Stimulated activated CD4-positive, alpha-beta T cell treated with anti-CD3 and anti-CD28 coated beads, Interleukin-12 subunit alpha, Interleukin-12 subunit beta, amount 100 ng/mL, for 24 hours (primary cell): ENCODE data around the gene NOS1AP.
"Not testable (repeated sequence)": the region's sequence is repeated elsewhere in the genome, so short reads cannot be mapped to it uniquely, and the experiment has no call there.

Experiments
- DNase-seq, 2 experiments: peaks; one replicate each; pipeline ENCODE4 v3.0.0-alpha.2; 2020; ENCODE audit warnings: low read depth in 2 of 2

NOS1AP gene

GRCh38 chr1:162192763-162193162 lies 123.3 kb downstream of the NOS1AP start:
- DNase-seq, result no peak

GRCh38 chr1:162193221-162193620 lies 123.7 kb downstream of the NOS1AP start:
- DNase-seq, result no peak

GRCh38 chr1:162193815-162194214 lies 124.3 kb downstream of the NOS1AP start:
- no peak for DNase-seq

- no peak for DNase-seq
Observed at GRCh38 chr1:162195567-162195966, 126.1 kb downstream of the NOS1AP start.

GRCh38 chr1:162196387-162196786 lies 126.9 kb downstream of the NOS1AP start:
- no peak for DNase-seq

- DNase-seq, result no peak
Observed at GRCh38 chr1:162197041-162197531, 127.6 kb downstream of the NOS1AP start.

GRCh38 chr1:162197615-162198421 lies 128.3 kb downstream of the NOS1AP start:
- DNase-seq, result no peak

GRCh38 chr1:162200096-162200847 lies 130.8 kb downstream of the NOS1AP start:
- no peak for DNase-seq

- not testable (repeated sequence) for DNase-seq
Observed at GRCh38 chr1:162201062-162201461, 131.6 kb downstream of the NOS1AP start.

- no peak for DNase-seq
Observed at GRCh38 chr1:162204129-162204822, 134.8 kb downstream of the NOS1AP start.

- no peak for DNase-seq
Observed at GRCh38 chr1:162204823-162205155, 135.3 kb downstream of the NOS1AP start.

GRCh38 chr1:162206300-162206699 lies 136.8 kb downstream of the NOS1AP start:
- no peak for DNase-seq

GRCh38 chr1:162206749-162207635 lies 137.5 kb downstream of the NOS1AP start:
- no peak for DNase-seq

GRCh38 chr1:162207862-162208261 lies 138.4 kb downstream of the NOS1AP start:
- DNase-seq, result no peak

- no peak for DNase-seq
Observed at GRCh38 chr1:162210196-162210595, 140.7 kb downstream of the NOS1AP start.

GRCh38 chr1:162212713-162213112 lies 143.2 kb downstream of the NOS1AP start:
- DNase-seq, result no peak

GRCh38 chr1:162213281-162213912 lies 143.9 kb downstream of the NOS1AP start:
- DNase-seq, result no peak

GRCh38 chr1:162214202-162214601 lies 144.7 kb downstream of the NOS1AP start:
- no peak for DNase-seq

- no peak for DNase-seq
Observed at GRCh38 chr1:162215902-162216301, 146.4 kb downstream of the NOS1AP start.

GRCh38 chr1:162216604-162217003 lies 147.1 kb downstream of the NOS1AP start:
- no peak for DNase-seq

- no peak for DNase-seq
Observed at GRCh38 chr1:162217706-162218105, 148.2 kb downstream of the NOS1AP start.
